AG10803 (cell line): ENCODE measurements around the gene ACVR1B.
A peak's percentile ranks its signal among the peaks of the same experiment; 100 is the strongest.

Experiments
- DNase-seq: peaks from one replicate; pipeline ENCODE4 v3.0.0; 2010; ENCODE audit warnings: low read depth
- H3K4me3 ChIP-seq: 2 replicates; pipeline ENCODE4 v1.5.1; 2011; ENCODE audit warnings: mild to moderate bottlenecking, low read length, control low read depth
- TF ChIP-seq, protein P1 (sequence below): conservative IDR thresholded peaks from 2 replicates; pipeline ENCODE4 v1.5.1; 2011; ENCODE audit warnings: mild to moderate bottlenecking, low read length, control low read depth, inconsistent platforms

Gene ACVR1B

DNA sequence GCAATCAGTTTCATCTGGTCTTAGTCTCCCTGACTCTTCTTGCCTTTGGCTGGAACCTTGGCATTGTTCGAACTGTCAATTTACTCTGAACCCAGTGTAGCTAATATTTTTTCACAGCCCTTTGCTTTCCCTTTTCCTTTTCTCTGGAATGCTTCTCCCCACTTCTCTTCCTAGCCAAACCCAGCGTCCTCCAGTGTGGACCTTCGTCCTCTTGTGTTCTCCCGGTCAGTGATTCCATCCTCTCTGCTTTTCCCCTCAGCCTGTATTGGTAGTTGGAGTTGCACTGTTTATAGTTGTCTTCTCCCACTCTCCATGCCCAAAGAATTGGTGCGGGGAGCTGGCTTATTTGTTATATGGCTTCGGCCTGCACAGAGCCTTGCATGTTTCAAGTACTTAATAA lies 9.4 kb downstream of the ACVR1B start:
- TF ChIP-seq, protein P1, sequence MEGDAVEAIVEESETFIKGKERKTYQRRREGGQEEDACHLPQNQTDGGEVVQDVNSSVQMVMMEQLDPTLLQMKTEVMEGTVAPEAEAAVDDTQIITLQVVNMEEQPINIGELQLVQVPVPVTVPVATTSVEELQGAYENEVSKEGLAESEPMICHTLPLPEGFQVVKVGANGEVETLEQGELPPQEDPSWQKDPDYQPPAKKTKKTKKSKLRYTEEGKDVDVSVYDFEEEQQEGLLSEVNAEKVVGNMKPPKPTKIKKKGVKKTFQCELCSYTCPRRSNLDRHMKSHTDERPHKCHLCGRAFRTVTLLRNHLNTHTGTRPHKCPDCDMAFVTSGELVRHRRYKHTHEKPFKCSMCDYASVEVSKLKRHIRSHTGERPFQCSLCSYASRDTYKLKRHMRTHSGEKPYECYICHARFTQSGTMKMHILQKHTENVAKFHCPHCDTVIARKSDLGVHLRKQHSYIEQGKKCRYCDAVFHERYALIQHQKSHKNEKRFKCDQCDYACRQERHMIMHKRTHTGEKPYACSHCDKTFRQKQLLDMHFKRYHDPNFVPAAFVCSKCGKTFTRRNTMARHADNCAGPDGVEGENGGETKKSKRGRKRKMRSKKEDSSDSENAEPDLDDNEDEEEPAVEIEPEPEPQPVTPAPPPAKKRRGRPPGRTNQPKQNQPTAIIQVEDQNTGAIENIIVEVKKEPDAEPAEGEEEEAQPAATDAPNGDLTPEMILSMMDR: no peak
- DNase-seq: no peak
- H3K4me3 ChIP-seq: no peak overlapping the region

DNA sequence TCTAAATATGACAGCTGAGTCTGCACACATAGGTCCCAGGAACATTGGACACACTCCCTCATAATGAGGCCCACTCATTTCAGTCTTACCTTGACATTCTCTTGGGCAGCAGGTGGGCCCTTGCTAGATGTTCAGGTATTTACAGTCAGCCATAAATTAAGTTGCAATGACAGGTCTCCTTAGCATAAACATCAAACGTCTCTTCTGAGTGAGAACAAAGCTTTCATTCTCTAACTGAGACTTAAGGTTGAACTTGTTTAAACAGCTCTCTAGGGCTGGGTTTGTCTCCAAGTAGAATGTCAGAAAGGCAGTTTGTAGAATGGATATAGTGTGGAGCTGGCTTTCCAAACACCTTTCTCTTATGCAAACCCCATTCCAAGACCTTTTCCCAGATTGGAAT lies 10.3 kb downstream of the ACVR1B start:
- no peak for DNase-seq
- TF ChIP-seq, protein P1: no peak
- no peak overlapping the region for H3K4me3 ChIP-seq

DNA sequence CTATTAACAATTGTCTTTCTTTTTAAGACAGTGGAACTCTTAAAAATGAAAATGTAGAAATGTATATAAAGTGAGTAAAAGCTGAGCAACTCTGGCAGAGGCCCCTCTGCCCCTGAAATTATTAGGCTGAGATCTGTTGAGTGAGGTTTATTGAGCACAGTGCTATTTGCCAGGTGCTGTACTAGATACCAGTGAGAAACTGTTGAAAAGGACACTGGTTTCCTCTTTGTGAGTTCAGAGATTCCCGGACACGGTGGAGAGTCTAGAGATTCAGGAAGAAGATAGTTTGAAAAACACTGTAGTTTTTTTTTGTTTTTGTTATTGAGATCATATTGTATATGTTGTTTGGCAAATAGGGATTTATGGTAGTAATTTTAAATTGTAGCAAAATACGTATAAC lies 11.2 kb downstream of the ACVR1B start:
- no peak for DNase-seq
- H3K4me3 ChIP-seq: no peak overlapping the region
- TF ChIP-seq, protein P1: no peak

DNA sequence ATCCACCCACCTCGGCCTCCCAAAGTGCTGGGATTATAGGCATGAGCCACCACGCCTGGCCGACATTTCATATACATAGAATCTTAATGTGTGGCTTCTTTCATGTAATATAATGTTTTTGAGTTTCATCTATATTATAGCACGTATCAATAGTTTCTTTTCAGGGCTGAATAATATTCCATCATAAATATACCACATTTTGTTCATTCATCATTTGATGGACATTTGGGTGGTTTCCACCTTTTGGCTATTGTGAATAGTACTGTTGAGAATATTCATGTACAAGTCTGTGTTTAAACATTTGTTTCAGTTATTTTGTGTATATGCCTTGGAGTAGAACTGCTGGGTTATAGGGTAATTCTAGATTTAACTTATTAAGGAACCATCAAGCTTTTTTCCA lies 12.0 kb downstream of the ACVR1B start:
- no peak overlapping the region for H3K4me3 ChIP-seq
- no peak for DNase-seq
- TF ChIP-seq, protein P1: no peak

DNA sequence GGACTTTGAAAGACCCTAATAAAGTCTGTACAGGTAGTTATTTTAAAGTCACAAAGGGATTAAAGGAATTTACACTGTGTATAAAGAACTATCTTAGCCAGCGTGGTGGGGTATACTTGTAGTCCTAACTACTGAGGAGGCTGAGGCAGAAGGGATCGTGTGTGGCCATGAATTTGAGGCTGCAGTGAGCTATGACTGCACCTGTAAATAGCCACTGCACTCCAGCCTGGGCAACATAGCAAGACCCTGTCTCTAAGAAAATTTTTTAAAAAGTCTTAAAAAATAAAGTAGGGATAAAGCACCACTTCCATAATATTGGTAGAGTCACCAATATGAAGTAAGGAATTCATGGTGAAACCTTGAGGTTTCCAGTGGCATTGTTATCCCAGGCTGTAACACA lies 18.1 kb downstream of the ACVR1B start:
- H3K4me3 ChIP-seq: no peak overlapping the region
- no peak for DNase-seq
- TF ChIP-seq, protein P1: no peak

DNA sequence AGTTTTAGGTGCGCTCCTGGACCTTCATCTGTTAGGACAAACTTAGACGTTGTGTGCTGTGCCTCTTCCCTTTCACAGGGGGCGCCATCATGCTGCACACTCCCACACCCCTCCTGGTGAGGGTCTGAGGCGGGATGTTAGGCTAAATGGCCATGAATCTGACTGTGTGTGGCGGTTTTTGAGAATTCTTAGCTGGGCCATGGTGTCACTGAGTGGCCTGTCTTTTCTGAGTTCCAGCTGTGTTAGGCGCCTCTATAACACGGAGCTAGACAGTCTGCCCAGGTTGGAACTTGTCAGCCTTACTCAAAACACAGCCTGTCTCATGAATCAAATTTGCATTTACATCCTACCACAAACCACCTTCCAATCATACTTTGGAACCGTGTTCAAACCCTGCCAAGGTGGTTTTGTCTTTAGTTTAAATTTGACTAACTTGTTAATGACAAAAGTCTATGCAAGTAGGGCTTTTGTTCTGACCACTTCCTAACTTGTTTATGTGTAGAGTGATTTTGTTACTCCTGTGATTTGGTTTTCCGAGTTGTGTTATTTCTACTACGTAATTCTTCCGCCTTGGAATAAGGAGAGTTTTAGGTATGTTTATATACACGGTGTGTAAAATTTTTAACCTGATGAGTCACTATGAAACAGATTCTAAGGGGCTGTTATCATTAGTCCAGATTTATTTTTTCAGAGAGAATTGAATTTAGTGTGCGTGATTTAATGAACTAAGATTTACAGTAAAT lies 19.6 kb downstream of the ACVR1B start:
- TF ChIP-seq, protein P1: peak; percentile 21; the same call in 1 of the 2 replicates
- DNase-seq: no peak
- no peak overlapping the region for H3K4me3 ChIP-seq

DNA sequence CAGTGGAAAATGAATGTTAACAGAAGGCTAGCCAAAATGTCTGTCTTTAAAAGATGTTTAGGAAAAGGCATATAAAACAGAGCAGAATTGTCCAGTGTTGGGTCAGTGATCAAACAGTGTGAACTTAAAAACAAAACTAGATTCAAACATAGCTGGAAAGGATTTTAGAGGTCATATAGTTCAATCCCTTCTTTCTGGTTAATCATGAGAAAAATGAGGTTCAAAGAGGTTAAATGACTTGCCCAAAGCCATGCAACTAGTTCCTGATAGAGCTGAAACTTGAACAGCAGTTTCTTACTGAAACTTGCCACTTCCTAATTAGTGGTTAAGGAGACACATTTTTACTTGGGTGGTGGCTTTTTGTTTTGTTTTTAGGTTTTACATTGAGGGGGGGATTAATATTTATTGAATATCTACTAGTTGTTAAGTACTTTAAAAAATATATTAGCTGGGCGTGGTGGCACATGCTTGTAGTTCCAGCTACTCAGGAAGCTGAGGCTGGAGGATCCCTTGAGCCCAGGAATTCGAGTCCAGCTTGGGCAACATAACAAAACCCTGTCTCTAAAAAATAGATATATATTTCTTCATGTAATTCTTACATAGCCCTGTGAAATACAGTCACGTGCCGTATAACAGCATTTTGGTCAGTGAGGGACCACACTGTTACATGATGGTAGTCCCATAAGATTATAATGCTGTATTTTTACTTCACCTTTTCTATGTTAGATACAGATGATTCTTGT lies 20.4 kb downstream of the ACVR1B start:
- H3K4me3 ChIP-seq: no peak overlapping the region

More for the DNA sequence above, 20.4 kb downstream of the ACVR1B start:
- DNase-seq: peak; percentile 39
- TF ChIP-seq, protein P1: no peak
